GM08714 (cell line): ENCODE data around the gene MPC2.

ENCODE experiments used
- H3K4me3 ChIP-seq: fragments of 200-500 bp; sonication (Bioruptor generic); 2 replicates; pipeline ENCODE4 v1.5.1; 2014; ENCODE audit warnings: mild to moderate bottlenecking, low read length, inconsistent platforms
- ZNF274 ChIP-seq: IDR thresholded peaks from 2 replicates; pipeline ENCODE4 v1.6.1; 2012; ENCODE audit warnings: mild to moderate bottlenecking, low read depth, low read length

MPC2 gene

GRCh38 chr1:167924543-167925231 is 12.2 kb downstream of the MPC2 start:
- no peak for TF ChIP-seq ZNF274
- no peak overlapping the region for H3K4me3 ChIP-seq

- TF ChIP-seq ZNF274: no peak
- H3K4me3 ChIP-seq: no peak overlapping the region
Measured at GRCh38 chr1:167924102-167924501, 12.8 kb downstream of the MPC2 start.

- TF ChIP-seq ZNF274: no peak
- no peak overlapping the region for H3K4me3 ChIP-seq
Measured at GRCh38 chr1:167923324-167924056, 13.4 kb downstream of the MPC2 start.

- no peak overlapping the region for H3K4me3 ChIP-seq
- no peak for TF ChIP-seq ZNF274
Measured at GRCh38 chr1:167922611-167923074, 14.2 kb downstream of the MPC2 start.

- no peak overlapping the region for H3K4me3 ChIP-seq
- no peak for TF ChIP-seq ZNF274
Measured at GRCh38 chr1:167922023-167922422, 14.8 kb downstream of the MPC2 start.

- H3K4me3 ChIP-seq: no peak overlapping the region
- no peak for TF ChIP-seq ZNF274
Measured at GRCh38 chr1:167916766-167917511, 19.9 kb downstream of the MPC2 start.

GRCh38 chr1:167915569-167915968 is 21.3 kb downstream of the MPC2 start:
- no peak overlapping the region for H3K4me3 ChIP-seq
- no peak for TF ChIP-seq ZNF274

- no peak for TF ChIP-seq ZNF274
- H3K4me3 ChIP-seq: no peak within 1 kb of the TSS
Measured at GRCh38 chr1:167913895-167914496, 22.9 kb downstream of the MPC2 start, which contains the start of gene ADCY10. TSS of gene ADCY10 (minus strand) at chr1:167914134. CDS start at chr1:167905140, 8,994 bp downstream.

- no peak for TF ChIP-seq ZNF274
Measured at GRCh38 chr1:167912294-167912693, 24.6 kb downstream of the MPC2 start.

GRCh38 chr1:167911413-167911812 is 25.5 kb downstream of the MPC2 start:
- TF ChIP-seq ZNF274: no peak
- H3K4me3 ChIP-seq: no peak overlapping the region

More at GRCh38 chr1:167912294-167912693, 24.6 kb downstream of the MPC2 start:
- no peak overlapping the region for H3K4me3 ChIP-seq

- no peak for TF ChIP-seq ZNF274
- no peak overlapping the region for H3K4me3 ChIP-seq
Measured at GRCh38 chr1:167910530-167910929, 26.3 kb downstream of the MPC2 start.

- H3K4me3 ChIP-seq: no peak overlapping the region
- no peak for TF ChIP-seq ZNF274
Measured at GRCh38 chr1:167909691-167910180, 27.1 kb downstream of the MPC2 start.

GRCh38 chr1:167905671-167906070 is 31.2 kb downstream of the MPC2 start:
- TF ChIP-seq ZNF274: no peak
- no peak overlapping the region for H3K4me3 ChIP-seq

GRCh38 chr1:167905182-167905581 is 31.7 kb downstream of the MPC2 start:
- H3K4me3 ChIP-seq: no peak overlapping the region
- TF ChIP-seq ZNF274: no peak
